ENCODE results near the gene MR1. TPM values are rescaled to one million over a fixed set of nuclear protein-coding genes. Genes with fewer than 3 reads are reported as not detected.

MR1 gene
- polyA plus RNA-seq, 1 of the 3 experiments (the other 2 are of a cell fraction), result 7.0 TPM

DNA sequence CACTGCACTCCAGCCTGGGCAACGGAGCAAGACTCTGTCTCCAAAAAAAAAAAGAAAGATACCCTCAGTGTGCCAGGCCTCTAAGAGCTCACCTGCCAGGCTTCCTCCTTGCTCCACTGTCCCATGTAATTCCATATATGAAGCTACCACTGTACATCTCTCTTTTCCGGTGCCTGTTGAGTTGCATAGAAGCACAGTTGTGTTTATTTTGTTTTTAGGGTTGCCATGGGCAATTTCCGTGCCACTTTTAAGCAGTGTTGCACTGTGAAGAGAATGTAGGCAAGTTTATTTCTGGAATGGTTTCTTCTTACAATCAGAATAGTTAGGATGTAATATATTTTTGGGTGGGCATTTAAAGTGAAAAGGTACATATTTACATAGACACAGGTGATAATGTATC, 23.3 kb downstream of the MR1 start:
- Histone ChIP-seq H2AFZ (ENCODE audit: low read depth) (no peak overlapping the region), H3K9me3 (no peaks in the 10 kb centered on the region), H3K36me3 (replicated peaks in 1 of 2; ENCODE audit: control insufficient read depth in 1 of 2, insufficient read depth in 2 of 2, low read length in 1 of 2) (no peaks in the 10 kb centered on the region), H3K4me3 (ENCODE audit: low read depth in 2 of 2, low read length in 1 of 2) (no peak overlapping the region), H3K9ac (no peak overlapping the region), H3F3A (replicated peaks; ENCODE audit: insufficient read depth) (no peaks in the 10 kb centered on the region), H4K20me1 (ENCODE audit: insufficient read depth) (no peaks in the 10 kb centered on the region), H3K4me1 (ENCODE audit: control insufficient read depth in 1 of 2, insufficient read depth in 2 of 2, low read depth in 1 of 2, low read length in 1 of 2) (no peaks in the 10 kb centered on the region; a peak in 1 of 4 replicates), H3K27ac (ENCODE audit: low read depth in 2 of 2, low read length in 1 of 2) (no peak overlapping the region), H3K79me2 (ENCODE audit: insufficient read depth) (no peaks in the 10 kb centered on the region), H3K27me3 (ENCODE audit: insufficient read depth) (no peaks in the 10 kb centered on the region), H3K9me2 (no peaks in the 10 kb centered on the region), H3K4me2 (no peak overlapping the region)
- ChIA-PET POLR2A (no interaction called here), CTCF (no interaction called here)
- WGBS (ENCODE audit: low lambda C conversion rate), result 80% methylated on average over 3 of the region's 3 CpGs
- DNase-seq, result no peak
- TF ChIP-seq RCOR1 (IDR thresholded peaks at IDR 0.05; ENCODE audit: low read length) (no peak), RXRA (IDR thresholded peaks at IDR 0.05; ENCODE audit: borderline replicate concordance, low read depth) (no peak), EZH2phosphoT487 (IDR thresholded peaks at IDR 0.05; ENCODE audit: borderline replicate concordance, low read depth) (no peak)
- TF ChIP-seq, protein P1, sequence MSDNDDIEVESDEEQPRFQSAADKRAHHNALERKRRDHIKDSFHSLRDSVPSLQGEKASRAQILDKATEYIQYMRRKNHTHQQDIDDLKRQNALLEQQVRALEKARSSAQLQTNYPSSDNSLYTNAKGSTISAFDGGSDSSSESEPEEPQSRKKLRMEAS (IDR thresholded peaks at IDR 0.05; ENCODE audit: low read depth), result no peak
- TF ChIP-seq, protein P2, sequence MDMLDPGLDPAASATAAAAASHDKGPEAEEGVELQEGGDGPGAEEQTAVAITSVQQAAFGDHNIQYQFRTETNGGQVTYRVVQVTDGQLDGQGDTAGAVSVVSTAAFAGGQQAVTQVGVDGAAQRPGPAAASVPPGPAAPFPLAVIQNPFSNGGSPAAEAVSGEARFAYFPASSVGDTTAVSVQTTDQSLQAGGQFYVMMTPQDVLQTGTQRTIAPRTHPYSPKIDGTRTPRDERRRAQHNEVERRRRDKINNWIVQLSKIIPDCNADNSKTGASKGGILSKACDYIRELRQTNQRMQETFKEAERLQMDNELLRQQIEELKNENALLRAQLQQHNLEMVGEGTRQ (IDR thresholded peaks at IDR 0.05; ENCODE audit: borderline replicate concordance, low read depth, low read length), result no peak

DNA sequence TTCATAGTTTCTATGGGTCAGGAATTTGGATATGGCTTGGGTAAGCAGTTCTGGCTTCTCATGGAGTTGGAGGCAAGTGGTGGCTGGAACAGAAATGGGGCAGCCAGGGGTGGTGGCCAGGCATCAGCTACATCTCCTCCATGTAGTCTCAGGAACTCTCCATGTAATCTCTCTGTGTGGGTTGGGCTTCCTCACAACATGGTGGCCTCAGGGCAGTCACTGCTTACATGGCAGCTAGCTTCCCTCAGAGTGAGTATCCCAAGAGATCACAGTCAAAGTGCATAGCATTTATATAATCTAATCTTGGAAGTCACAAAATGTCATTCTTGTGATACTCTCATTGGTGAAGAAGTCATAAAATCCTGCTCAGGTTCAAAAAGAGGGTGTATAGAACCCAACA, 25.7 kb downstream of the MR1 start:
- no peaks in the 10 kb centered on the region for H3K9me3 ChIP-seq
- no peak overlapping the region for H3K9ac ChIP-seq
- H3K9me2 ChIP-seq, result no peaks in the 10 kb centered on the region
- H3K4me2 ChIP-seq, result no peak overlapping the region
- peaks cover 0 to 6% of the 10 kb centered on the region in 2 experiments; a peak in 2 of 4 replicates for H3K4me1 ChIP-seq (ENCODE audit: control insufficient read depth in 1 of 2, insufficient read depth in 2 of 2, low read depth in 1 of 2, low read length in 1 of 2)
- H4K20me1 ChIP-seq (ENCODE audit: insufficient read depth), result no peaks in the 10 kb centered on the region
- H3F3A ChIP-seq (replicated peaks; ENCODE audit: insufficient read depth), result no peaks in the 10 kb centered on the region
- no peak overlapping the region for H3K27ac ChIP-seq (ENCODE audit: low read depth in 2 of 2, low read length in 1 of 2)
- no peak for TF ChIP-seq NFIC (IDR thresholded peaks at IDR 0.05; ENCODE audit: borderline replicate concordance)
- TF ChIP-seq TAF1 (IDR thresholded peaks at IDR 0.05; ENCODE audit: borderline replicate concordance, low read depth, low read length), result no peak
- no peak for TF ChIP-seq TCF12 (IDR thresholded peaks at IDR 0.05)
- no peak for TF ChIP-seq GATA2 (CRISPR knock-in tag; IDR thresholded peaks at IDR 0.05)
- TF ChIP-seq MXI1 (IDR thresholded peaks at IDR 0.05; ENCODE audit: low read depth, low read length), result no peak
- no peak for TF ChIP-seq EZH2phosphoT487 (IDR thresholded peaks at IDR 0.05; ENCODE audit: borderline replicate concordance, low read depth)
- no peak for TF ChIP-seq EP300 (IDR thresholded peaks at IDR 0.05; ENCODE audit: borderline replicate concordance in 1 of 2, low read depth in 1 of 2, low read length in 1 of 2)
- TF ChIP-seq, protein P3, sequence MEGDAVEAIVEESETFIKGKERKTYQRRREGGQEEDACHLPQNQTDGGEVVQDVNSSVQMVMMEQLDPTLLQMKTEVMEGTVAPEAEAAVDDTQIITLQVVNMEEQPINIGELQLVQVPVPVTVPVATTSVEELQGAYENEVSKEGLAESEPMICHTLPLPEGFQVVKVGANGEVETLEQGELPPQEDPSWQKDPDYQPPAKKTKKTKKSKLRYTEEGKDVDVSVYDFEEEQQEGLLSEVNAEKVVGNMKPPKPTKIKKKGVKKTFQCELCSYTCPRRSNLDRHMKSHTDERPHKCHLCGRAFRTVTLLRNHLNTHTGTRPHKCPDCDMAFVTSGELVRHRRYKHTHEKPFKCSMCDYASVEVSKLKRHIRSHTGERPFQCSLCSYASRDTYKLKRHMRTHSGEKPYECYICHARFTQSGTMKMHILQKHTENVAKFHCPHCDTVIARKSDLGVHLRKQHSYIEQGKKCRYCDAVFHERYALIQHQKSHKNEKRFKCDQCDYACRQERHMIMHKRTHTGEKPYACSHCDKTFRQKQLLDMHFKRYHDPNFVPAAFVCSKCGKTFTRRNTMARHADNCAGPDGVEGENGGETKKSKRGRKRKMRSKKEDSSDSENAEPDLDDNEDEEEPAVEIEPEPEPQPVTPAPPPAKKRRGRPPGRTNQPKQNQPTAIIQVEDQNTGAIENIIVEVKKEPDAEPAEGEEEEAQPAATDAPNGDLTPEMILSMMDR (IDR thresholded peaks at IDR 0.05), result no peak
- TF ChIP-seq POLR2AphosphoS5 (IDR thresholded peaks at IDR 0.05; ENCODE audit: low read depth, low read length), result no peak
- TF ChIP-seq, protein P1 (IDR thresholded peaks at IDR 0.05; ENCODE audit: low read depth), result no peak
- TF ChIP-seq, protein P4, sequence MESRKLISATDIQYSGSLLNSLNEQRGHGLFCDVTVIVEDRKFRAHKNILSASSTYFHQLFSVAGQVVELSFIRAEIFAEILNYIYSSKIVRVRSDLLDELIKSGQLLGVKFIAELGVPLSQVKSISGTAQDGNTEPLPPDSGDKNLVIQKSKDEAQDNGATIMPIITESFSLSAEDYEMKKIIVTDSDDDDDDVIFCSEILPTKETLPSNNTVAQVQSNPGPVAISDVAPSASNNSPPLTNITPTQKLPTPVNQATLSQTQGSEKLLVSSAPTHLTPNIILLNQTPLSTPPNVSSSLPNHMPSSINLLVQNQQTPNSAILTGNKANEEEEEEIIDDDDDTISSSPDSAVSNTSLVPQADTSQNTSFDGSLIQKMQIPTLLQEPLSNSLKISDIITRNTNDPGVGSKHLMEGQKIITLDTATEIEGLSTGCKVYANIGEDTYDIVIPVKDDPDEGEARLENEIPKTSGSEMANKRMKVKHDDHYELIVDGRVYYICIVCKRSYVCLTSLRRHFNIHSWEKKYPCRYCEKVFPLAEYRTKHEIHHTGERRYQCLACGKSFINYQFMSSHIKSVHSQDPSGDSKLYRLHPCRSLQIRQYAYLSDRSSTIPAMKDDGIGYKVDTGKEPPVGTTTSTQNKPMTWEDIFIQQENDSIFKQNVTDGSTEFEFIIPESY (IDR thresholded peaks at IDR 0.05; ENCODE audit: borderline replicate concordance, low read depth), result no peak
- TF ChIP-seq, protein P5, sequence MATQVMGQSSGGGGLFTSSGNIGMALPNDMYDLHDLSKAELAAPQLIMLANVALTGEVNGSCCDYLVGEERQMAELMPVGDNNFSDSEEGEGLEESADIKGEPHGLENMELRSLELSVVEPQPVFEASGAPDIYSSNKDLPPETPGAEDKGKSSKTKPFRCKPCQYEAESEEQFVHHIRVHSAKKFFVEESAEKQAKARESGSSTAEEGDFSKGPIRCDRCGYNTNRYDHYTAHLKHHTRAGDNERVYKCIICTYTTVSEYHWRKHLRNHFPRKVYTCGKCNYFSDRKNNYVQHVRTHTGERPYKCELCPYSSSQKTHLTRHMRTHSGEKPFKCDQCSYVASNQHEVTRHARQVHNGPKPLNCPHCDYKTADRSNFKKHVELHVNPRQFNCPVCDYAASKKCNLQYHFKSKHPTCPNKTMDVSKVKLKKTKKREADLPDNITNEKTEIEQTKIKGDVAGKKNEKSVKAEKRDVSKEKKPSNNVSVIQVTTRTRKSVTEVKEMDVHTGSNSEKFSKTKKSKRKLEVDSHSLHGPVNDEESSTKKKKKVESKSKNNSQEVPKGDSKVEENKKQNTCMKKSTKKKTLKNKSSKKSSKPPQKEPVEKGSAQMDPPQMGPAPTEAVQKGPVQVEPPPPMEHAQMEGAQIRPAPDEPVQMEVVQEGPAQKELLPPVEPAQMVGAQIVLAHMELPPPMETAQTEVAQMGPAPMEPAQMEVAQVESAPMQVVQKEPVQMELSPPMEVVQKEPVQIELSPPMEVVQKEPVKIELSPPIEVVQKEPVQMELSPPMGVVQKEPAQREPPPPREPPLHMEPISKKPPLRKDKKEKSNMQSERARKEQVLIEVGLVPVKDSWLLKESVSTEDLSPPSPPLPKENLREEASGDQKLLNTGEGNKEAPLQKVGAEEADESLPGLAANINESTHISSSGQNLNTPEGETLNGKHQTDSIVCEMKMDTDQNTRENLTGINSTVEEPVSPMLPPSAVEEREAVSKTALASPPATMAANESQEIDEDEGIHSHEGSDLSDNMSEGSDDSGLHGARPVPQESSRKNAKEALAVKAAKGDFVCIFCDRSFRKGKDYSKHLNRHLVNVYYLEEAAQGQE (IDR thresholded peaks at IDR 0.05; ENCODE audit: low read depth, low read length), result no peak
- TF ChIP-seq RFX5 (IDR thresholded peaks at IDR 0.05; ENCODE audit: low read length), result no peak
- no peak overlapping the region for H2AFZ ChIP-seq (ENCODE audit: low read depth)
- POLR2A ChIA-PET, result no interaction called here
- H3K36me3 ChIP-seq (replicated peaks in 1 of 2; ENCODE audit: control insufficient read depth in 1 of 2, insufficient read depth in 2 of 2, low read length in 1 of 2), result no peaks in the 10 kb centered on the region
- no peak overlapping the region for H3K4me3 ChIP-seq (ENCODE audit: low read depth in 2 of 2, low read length in 1 of 2)
- DNase-seq, result no peak
- H3K27me3 ChIP-seq (ENCODE audit: insufficient read depth), result no peaks in the 10 kb centered on the region
- H3K79me2 ChIP-seq (ENCODE audit: insufficient read depth), result no peaks in the 10 kb centered on the region
- CTCF ChIA-PET, result no interaction called here

Data from SK-N-SH (cell line).